NCI-H1694 treated with DMSO at 0.1 percent for 48 hours (cell line): ENCODE measurements around the gene STK10.
"Not testable (repeated sequence)": the region's sequence is repeated elsewhere in the genome, so short reads cannot be mapped to it uniquely, and the experiment has no call there.

Experiments
- DNase-seq: peaks from one replicate; lab custom pipeline; 2025; lab: John Stamatoyannopoulos, UW

Gene STK10

DNA sequence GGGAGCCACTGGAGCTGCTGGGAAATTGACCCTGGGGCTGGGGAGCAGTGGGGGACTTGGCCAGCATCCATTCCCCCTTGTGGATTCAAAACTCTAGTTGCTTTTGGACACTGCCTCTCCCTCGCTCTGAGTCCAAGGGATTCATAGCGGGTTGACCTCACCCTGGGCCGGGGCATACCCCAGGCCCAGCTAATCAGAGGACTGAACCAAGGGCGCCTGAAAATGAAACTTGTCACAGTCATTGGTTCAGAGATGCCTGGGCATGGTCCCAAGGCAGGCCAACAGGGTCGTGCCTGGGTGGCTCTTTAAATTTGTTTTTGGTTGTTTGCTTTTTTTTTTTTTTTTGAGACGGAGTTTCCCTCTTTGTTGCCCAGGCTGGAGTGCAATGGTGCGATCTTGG lies 22.6 kb downstream of the STK10 start:
- DNase-seq = no peak

GRCh38 chr5:172164769-172165212 lies 23.2 kb downstream of the STK10 start:
- no peak for DNase-seq

DNA sequence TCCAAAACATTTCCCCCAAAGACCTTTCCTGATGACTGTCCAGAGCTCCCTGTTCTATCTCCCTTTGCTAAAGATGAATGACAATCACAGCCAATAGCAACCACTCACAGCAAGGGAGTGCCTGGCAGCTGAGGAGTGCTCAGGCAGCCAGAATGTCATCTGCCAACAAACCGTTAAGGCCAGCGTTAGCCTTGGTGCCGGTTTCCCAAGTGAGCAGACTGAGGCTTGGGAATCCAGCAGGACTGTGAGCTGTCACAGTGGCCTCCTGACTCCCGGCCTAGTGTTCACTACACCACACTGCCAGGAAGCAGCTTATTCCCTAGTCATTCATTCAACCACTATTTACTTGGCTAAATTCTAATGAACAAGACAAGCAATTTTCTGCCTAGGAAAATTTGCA lies 24.7 kb downstream of the STK10 start:
- DNase-seq = no peak

GRCh38 chr5:172162987-172163343 lies 25.1 kb downstream of the STK10 start:
- DNase-seq = no peak

GRCh38 chr5:172162323-172162986 lies 25.6 kb downstream of the STK10 start:
- no peak for DNase-seq

DNA sequence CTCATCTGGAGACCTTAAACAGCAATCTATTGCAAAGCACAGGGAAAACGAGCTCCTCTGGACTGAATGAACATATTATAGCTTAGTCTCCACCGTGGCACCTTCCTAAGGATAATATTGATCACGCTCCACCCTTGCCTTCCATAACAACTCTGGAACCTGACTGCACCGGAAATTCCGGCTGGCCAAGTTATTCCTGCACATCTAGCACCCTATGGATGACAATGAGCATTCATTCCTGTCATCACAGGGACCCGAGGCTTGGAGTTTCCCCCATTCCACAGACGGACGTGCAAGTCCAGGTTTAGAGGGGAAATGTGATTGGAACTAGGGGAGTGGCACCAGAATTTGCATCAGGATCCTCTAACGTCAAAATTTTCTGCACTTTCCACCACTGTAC lies 27.5 kb downstream of the STK10 start:
- no peak for DNase-seq

- DNase-seq = no peak
Measured at GRCh38 chr5:172159016-172159415, 29.0 kb downstream of the STK10 start.

DNA sequence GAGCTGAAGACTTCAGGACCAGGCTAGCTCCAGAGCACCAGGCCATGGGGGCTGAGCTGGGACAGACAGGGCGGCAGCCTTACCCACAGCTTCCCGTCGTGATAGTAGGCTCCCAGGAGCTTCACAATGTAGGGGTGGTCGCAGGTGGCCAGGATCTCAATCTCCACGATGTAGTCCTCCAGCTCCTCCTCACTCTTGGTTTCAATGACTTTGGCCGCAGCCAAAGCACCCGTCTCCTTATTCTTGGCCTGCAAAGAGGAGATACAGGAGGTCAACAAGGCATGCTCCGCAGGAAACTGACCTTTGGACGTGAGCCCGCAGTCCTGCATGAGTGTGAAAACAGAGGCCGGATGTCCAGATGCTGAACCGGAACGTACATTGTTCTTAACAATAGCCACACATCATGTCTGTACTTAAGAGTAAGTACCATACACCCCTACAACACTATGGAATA lies 31.5 kb downstream of the STK10 start:
- no peak for DNase-seq

DNA sequence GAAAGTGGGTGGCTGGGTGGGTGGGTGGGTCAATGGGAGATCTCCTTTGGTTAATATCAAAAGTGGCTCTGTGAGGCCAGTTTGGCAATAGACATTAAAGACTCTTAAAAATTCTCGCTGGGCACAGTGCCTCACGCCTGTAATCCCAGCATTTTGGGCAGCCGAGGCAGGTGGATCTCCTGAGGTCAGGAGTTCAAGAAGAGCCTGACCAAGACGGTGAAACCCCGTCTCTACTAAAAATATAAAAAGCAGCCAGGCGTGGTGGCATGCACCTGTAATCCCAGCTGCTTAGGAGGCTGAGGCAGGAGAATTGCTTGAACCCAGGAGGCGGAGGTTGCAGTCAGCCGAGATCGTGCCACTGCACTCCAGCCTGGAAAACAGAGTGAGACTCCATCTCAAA lies 32.9 kb downstream of the STK10 start:
- not testable (repeated sequence) for DNase-seq

DNA sequence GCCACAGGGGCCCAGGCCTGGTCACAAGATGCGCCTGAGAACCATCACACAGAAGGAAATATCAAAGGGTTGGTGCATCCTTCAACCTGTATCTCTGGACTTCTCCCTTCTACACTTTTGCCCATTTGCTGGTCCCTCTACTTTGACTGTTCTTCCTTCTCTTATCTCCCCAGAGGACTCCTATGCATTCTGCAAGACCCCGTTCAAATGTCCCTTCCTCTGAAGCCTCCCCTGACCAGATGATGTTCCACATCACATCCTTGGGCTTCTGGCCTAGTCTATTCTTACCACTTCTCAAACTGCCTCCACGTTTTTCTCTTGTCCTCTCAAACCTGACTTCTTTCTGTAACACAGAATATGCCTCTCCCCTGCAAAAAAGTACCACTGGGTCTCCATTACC lies 34.3 kb downstream of the STK10 start:
- DNase-seq = no peak

DNA sequence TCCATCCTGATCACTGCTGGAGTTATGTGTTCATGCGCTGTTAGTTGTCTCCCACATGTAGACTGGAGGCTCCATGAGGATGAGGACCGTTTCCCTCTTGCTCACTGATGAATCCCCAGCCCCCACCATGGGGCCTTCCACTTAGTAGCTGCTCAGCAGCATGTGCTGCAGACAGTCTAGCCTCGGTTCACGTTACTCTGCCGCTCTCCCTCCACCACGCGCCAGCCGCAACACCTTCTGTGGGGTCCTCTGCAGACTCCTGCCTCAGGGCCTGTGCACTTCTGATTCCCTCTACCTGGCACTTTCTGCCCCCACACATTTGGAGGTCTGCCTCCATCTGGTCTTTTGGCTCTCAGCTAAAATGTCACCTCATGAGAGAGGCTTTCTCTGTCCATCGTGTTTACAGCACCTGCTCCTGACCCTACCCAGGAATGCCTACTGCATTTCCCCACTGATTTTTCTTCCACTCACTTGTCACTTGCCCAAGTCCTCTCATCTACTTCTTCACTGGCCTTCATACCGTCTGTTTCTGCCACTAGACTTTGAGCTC lies 36.3 kb downstream of the STK10 start:
- no peak for DNase-seq

- DNase-seq = no peak
Measured at GRCh38 chr5:172150514-172151425, 37.3 kb downstream of the STK10 start.

DNA sequence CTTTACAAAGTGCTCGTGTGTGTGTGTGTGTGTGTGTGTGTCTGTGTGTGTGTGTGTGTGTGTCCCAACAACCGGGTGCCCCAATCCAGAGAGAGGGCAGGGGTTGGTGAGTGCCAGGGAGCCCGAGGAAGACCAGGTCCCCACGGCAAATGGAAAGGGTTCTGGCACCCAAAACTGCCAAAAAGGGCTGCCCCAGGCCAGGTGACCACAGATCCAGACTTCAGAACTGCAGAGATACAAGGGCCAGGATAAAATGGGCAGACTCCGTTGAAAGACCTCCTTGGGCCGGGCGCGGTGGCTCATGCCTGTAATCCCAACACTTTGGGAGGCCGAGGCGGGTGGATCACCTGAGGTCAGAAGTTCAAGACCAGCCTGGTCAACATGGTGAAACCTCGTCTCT lies 38.5 kb downstream of the STK10 start:
- DNase-seq = not testable (repeated sequence)

- no peak for DNase-seq
Measured at GRCh38 chr5:172149073-172149472, 39.0 kb downstream of the STK10 start.

GRCh38 chr5:172148381-172148780 lies 39.6 kb downstream of the STK10 start:
- no peak for DNase-seq

DNA sequence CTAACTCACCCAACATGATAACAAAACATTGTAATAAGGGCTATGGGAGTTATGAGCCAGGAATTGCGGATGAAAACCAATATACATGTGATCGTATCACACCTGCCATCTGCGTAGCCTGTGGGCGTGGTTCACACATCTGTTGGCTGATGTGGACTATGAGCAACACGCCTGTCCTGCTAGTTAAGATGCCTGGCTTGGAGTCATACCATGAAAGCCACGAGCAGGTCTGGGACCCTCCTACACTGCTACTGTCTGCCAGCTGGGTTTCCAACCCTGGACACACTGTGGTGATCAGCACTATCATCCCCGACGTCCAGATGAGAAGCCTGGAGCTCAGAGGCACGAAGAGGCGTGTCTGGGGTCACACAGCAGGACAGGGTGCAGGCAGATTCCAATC lies 40.2 kb downstream of the STK10 start:
- no peak for DNase-seq

GRCh38 chr5:172146748-172147092 lies 41.3 kb downstream of the STK10 start:
- no peak for DNase-seq

DNA sequence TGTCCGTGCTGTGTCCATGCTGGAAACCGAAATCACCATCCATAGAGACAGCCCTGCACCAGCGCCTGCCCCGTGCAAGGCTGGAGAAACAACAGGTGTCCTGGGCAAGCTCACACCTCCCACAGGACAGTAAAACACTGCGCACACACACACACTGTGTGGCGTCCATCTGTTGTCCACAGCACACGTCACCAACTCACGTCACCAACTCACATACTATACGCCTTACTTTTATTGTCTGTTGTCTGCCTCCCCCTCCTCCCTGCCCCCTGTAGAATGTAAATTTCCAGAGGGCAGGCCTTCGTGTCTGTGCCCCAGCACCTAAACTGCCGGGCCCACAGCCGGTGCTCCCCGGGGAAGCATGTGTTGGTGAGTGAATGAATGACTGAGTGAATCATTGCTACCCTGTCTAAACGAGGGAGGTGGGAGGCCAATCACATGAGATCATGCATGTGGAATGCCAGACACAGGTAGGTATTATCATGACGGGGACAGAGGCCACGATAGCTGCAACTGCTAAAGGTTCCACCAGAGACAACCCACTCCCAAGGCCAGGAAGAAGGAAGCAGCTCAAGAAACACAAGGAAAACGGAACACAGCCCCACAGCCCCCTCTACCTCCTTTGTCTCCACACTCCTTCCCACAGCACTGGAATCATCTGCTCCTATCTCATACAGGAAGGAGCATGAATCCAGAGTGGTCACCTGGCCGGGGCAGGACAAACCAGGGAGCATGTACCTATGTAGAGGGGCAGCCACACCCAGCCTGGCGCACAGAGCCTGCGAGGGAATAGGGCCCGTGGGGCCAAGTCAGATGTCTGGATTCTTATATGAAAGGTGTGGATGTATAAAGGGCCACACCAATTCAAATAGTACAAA lies 41.9 kb downstream of the STK10 start:
- DNase-seq = no peak

DNA sequence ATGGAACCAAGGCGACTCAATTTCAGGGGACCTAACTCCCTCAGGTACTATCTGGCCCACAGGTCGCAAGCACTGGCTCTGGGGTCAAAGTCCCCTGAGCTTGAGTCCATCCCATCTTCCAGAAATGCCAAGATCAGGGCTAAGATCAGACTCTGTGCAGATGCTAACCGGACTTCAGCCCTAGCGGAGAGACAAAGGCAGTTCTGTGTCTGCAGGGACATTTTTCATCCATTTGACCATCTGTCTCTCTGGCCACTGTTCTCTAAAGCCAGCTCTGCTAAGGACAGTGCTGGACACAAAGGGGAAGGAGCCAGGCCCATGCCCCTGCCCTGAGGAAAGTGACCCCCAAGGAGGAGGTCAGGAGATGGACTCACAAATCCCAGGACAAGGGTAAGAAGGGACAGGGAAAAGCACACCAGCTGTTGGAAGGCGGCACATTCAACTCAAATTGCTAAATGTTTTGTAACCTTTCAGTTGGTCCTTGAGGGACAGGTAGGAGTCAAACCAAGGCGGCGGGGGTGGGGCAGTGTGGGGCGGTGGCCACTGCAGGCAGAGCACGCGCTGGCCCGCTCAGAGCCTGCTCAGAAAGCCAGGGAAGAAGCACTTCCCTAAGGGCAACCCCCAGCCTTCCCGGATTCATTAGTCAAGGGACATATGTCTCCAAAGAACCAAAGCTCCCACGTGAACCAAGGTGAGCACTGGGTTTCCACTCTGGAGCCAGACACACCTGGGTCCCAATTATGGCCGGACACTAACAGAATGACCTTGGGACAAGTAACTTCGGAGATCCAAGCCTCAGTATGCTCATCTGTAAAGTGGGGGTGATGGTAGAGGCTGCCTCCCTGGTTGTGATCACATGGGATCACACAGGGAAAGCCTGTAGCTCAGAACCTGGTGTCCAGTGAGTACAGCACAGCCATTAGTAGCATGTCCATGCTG lies 42.8 kb downstream of the STK10 start:
- DNase-seq = no peak

GRCh38 chr5:172144291-172144815 lies 43.7 kb downstream of the STK10 start:
- DNase-seq = no peak

GRCh38 chr5:172143875-172144274 lies 44.1 kb downstream of the STK10 start:
- no peak for DNase-seq
